Neuron (in vitro differentiated cells): ENCODE results near the gene RAD51AP2.
"Not testable (repeated sequence)": the region's sequence is repeated elsewhere in the genome, so short reads cannot be mapped to it uniquely, and the experiment has no call there.

Source experiments
- H2AFZ ChIP-seq: one replicate; pipeline ENCODE4 v1.6.1; 2013; ENCODE audit warnings: low read depth, mild to moderate bottlenecking, inconsistent platforms, low read length, moderate library complexity
- H3K27me3 ChIP-seq: one replicate; pipeline ENCODE4 v1.6.1; 2013; ENCODE audit warnings: low read length; ENCODE audit not compliant: insufficient read depth
- H3K36me3 ChIP-seq: one replicate; pipeline ENCODE4 v1.6.1; 2013; ENCODE audit warnings: low read length; ENCODE audit not compliant: insufficient read depth
- H3K4me1 ChIP-seq: one replicate; pipeline ENCODE4 v1.6.1; 2013; ENCODE audit warnings: low read length; ENCODE audit not compliant: insufficient read depth
- H3K4me3 ChIP-seq: 2 replicates; pipeline ENCODE4 v1.5.1; 2013; ENCODE audit warnings: mild to moderate bottlenecking, low read length, moderate library complexity
- H3K9me3 ChIP-seq: one replicate; pipeline ENCODE4 v1.6.1; 2013; ENCODE audit warnings: low read length

The RAD51AP2 gene

GRCh38 chr2:17520761-17521160 lies 2.5 kb upstream of the RAD51AP2 start:
- H3K4me3 ChIP-seq: no peak overlapping the region
- peaks cover 3% of the 10 kb centered on the region for H3K4me1 ChIP-seq
- no peak overlapping the region for H2AFZ ChIP-seq
- H3K9me3 ChIP-seq: no peaks in the 10 kb centered on the region
- no peaks in the 10 kb centered on the region for H3K36me3 ChIP-seq
- H3K27me3 ChIP-seq: no peaks in the 10 kb centered on the region

- no peaks in the 10 kb centered on the region for H3K27me3 ChIP-seq
- no peaks in the 10 kb centered on the region for H3K9me3 ChIP-seq
- no peak overlapping the region for H2AFZ ChIP-seq
- no peak overlapping the region for H3K4me3 ChIP-seq
- peaks cover 3% of the 10 kb centered on the region for H3K4me1 ChIP-seq
- no peaks in the 10 kb centered on the region for H3K36me3 ChIP-seq
Measured at GRCh38 chr2:17519486-17519885, 1.2 kb upstream of the RAD51AP2 start.

DNA sequence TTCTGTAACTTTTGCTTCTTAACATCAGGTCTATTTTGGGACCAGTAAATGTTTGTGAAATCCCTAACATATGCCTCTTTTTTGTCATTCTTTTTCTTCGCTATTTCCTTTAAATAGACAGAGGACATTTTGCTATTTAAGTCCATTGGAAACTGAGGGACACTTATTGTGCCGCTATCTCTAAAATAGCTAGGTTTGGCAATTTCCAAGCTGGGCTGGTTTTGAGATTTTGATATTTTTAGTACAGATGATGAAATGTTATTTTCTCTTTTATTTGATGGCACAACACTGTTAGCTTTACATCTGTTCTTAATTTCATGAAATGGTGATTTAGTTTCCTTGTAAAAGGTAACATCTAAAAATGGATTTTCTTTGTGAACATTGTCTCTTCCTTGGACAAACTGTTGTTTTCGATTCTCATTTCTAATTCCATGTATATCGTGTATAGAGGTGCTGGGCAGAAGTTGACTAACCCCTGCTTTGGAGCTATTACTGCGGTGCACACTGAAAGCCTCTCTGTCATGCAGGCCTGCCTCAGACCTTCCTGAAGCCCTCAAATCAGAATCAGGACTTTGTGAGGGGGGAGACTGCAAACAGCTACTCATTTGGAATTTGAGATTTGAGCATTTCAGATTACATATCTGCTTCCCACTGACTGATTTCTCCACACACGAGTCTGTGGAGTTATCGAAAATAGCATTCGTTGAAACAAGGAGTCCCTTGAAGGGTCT lies 594 bp downstream of the RAD51AP2 start:
- Histone ChIP-seq H3K4me3 (peak overlapping the region; percentile 47), H2AFZ (peak overlapping the region; percentile 78), H3K36me3 (no peaks in the 10 kb centered on the region), H3K9me3 (no peaks in the 10 kb centered on the region), H3K4me1 (peaks cover 3% of the 10 kb centered on the region), H3K27me3 (no peaks in the 10 kb centered on the region)

GRCh38 chr2:17515652-17516051 lies 2.6 kb downstream of the RAD51AP2 start:
- H3K4me3 ChIP-seq: no peak overlapping the region
- no peaks in the 10 kb centered on the region for H3K36me3 ChIP-seq
- H3K4me1 ChIP-seq: peaks cover 3% of the 10 kb centered on the region
- H2AFZ ChIP-seq: no peak overlapping the region
- H3K27me3 ChIP-seq: no peaks in the 10 kb centered on the region
- no peaks in the 10 kb centered on the region for H3K9me3 ChIP-seq

DNA sequence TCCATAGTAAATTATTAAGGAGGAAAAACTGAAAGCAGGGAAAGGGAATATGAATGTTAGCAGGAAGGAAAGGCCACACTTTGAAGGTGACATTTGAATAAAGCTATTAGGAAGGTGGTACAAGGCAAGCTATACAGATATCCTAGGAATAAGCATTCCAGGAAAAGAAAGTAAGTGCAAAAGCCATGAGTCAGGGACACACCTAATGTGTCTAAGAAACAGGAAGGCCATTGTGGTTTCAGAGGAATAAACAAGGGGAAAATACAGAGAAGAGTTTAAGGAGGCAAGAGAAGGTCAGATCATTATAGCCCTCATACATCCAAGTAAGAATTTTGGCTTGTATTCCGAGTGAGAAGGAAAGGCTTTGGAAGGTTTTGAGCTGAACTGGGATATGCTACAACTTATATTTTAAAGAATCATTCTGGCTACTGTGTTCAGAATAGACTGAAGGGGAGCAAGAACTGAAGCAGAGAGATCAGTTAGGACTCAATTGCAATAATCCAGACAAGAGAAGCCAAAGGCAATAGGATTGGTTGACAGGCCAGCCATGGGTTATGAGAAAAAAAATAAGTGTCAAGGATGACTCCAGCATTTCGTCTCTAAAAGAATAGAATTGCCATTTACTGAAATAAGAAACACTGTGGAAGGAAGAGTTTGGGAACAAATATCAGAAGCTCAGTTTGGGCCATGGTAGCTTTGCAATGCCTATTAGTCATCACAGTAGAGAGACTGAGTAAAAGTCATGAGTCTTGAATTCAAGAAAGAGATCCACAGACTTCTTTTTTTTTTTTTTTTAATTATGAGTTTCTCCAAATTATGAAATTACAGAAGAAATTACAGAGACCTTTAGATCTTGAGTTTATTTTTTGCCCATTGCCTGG lies 11.3 kb downstream of the RAD51AP2 start:
- Histone ChIP-seq H3K4me1 (no peaks in the 10 kb centered on the region), H3K27me3 (no peaks in the 10 kb centered on the region), H3K36me3 (no peaks in the 10 kb centered on the region), H3K9me3 (no peaks in the 10 kb centered on the region), H3K4me3 (no peak overlapping the region), H2AFZ (no peak overlapping the region)

DNA sequence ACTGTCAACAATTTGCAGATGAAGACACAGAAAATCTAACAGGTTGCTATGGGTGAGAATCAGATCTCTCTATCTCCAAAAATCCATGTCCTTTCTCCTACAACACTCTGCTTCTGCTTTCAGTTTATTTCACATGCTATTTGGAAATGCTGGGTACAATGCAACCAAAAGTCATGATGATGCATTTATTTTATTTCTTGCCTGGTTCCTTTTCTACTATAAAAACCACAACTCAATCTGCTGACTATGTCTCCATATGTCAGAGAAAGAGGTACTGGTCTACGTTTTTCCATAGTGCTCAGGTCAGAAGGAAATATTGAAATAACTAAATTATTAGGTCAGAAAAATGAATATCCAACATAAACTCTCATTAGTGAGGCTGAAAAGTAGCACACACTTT lies 20.5 kb downstream of the RAD51AP2 start:
- Histone ChIP-seq H3K36me3 (no peaks in the 10 kb centered on the region), H3K4me3 (no peak overlapping the region), H3K9me3 (no peaks in the 10 kb centered on the region), H2AFZ (no peak overlapping the region), H3K27me3 (no peaks in the 10 kb centered on the region), H3K4me1 (no peaks in the 10 kb centered on the region)

- no peaks in the 10 kb centered on the region for H3K36me3 ChIP-seq
- H3K9me3 ChIP-seq: no peaks in the 10 kb centered on the region
- no peak overlapping the region for H3K4me3 ChIP-seq
- H3K4me1 ChIP-seq: no peaks in the 10 kb centered on the region
- H2AFZ ChIP-seq: no peak overlapping the region
- H3K27me3 ChIP-seq: no peaks in the 10 kb centered on the region
Measured at GRCh38 chr2:17495590-17495989, 22.6 kb downstream of the RAD51AP2 start.

DNA sequence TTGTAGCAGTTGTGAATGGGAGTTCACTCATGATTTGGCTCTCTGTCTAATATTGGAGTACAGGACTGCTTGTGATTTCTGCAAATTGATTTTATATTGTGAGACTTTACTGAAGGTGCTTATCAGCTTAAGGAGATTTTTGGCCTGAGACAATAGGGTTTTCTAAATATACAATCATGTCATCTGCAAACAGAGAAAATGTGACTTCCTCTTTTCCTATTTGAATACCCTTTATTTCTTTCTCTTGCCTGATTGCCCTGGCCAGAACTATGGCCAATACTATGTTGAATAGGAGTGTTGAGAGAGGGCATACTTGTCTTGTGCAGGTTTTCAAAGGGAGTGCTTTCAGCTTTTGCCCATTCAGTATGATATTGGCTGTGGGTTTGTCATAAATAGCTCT lies 28.1 kb downstream of the RAD51AP2 start:
- H3K9me3 ChIP-seq, H3K4me3 ChIP-seq, H3K4me1 ChIP-seq, H2AFZ ChIP-seq, H3K27me3 ChIP-seq, H3K36me3 ChIP-seq: not testable (repeated sequence)

DNA sequence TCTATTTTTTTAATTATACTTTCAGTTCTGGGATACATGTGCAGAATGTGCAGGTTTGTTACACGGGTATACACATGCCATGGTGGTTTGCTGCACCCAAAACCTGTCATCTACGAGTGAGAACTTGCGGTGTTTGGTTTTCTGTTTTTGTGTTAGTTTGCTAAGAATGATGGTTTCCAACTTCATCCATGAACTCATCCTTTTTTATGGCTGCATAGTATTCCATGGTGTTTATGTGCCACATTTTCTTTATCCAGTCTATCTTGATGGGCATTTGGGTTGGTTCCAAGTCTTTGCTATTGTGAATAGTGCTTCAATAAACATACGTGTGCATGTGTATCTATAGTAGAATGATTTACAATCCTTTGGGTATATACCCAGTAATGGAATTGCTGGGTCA lies 29.6 kb downstream of the RAD51AP2 start:
- not testable (repeated sequence) for H3K4me3 ChIP-seq, H3K9me3 ChIP-seq, H3K36me3 ChIP-seq, H3K27me3 ChIP-seq, H2AFZ ChIP-seq, H3K4me1 ChIP-seq

- H3K27me3 ChIP-seq: no peaks in the 10 kb centered on the region
- H3K9me3 ChIP-seq: no peaks in the 10 kb centered on the region
- H2AFZ ChIP-seq: no peak overlapping the region
- no peak overlapping the region for H3K4me3 ChIP-seq
- H3K4me1 ChIP-seq: no peaks in the 10 kb centered on the region
- no peaks in the 10 kb centered on the region for H3K36me3 ChIP-seq
Measured at GRCh38 chr2:17483496-17483895, 34.7 kb downstream of the RAD51AP2 start.

- H3K27me3 ChIP-seq: no peaks in the 10 kb centered on the region
- H3K4me1 ChIP-seq: no peaks in the 10 kb centered on the region
- H3K36me3 ChIP-seq: no peaks in the 10 kb centered on the region
Measured at GRCh38 chr2:17482651-17483050, 35.6 kb downstream of the RAD51AP2 start.

DNA sequence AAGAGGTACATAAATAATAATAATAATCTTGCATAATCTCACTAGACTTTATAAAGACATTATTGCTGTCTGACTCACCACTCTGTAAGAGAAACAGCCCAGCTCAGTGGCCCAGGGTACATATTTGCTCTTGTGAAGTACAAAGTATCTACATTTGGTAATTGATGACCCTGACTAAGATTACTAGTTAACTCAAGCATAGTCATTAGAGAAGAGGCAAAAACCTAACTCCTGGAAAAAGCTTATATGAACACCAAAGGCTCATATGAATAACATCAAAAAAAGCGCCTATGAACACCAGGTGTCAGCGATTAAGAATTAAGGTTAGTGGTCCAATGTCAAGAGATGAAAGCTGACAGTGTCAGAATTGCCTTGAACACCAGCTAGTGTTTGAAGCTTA lies 38.4 kb downstream of the RAD51AP2 start:
- H3K27me3 ChIP-seq: no peaks in the 10 kb centered on the region
- no peaks in the 10 kb centered on the region for H3K9me3 ChIP-seq
- H2AFZ ChIP-seq: no peak overlapping the region
- H3K4me1 ChIP-seq: no peaks in the 10 kb centered on the region
- no peaks in the 10 kb centered on the region for H3K36me3 ChIP-seq
- no peak overlapping the region for H3K4me3 ChIP-seq

More at GRCh38 chr2:17482651-17483050, 35.6 kb downstream of the RAD51AP2 start:
- H3K9me3 ChIP-seq: no peaks in the 10 kb centered on the region
- H3K4me3 ChIP-seq: no peak overlapping the region
- H2AFZ ChIP-seq: no peak overlapping the region

- no peaks in the 10 kb centered on the region for H3K36me3 ChIP-seq
- H3K4me3 ChIP-seq: no peak overlapping the region
- H3K9me3 ChIP-seq: no peaks in the 10 kb centered on the region
- H3K27me3 ChIP-seq: no peaks in the 10 kb centered on the region
- H3K4me1 ChIP-seq: no peaks in the 10 kb centered on the region
- H2AFZ ChIP-seq: no peak overlapping the region
Measured at GRCh38 chr2:17476830-17477229, 41.4 kb downstream of the RAD51AP2 start.
